Smooth muscle cell (in vitro differentiated cells): Measurements from ENCODE around the gene ACTG1. TPM values are rescaled to one million over a fixed set of nuclear protein-coding genes. Genes with fewer than 3 reads are reported as not detected.
A peak's percentile ranks its signal among the peaks of the same experiment; 100 is the strongest.

Experiments
- DNase-seq: peaks from one replicate; lab custom pipeline; 2025; ENCODE audit not compliant: unreplicated experiment; lab: John Stamatoyannopoulos, UW
- H2AFZ ChIP-seq: fragments of 200-600 bp; sonication (generic); 2 replicates; pipeline ENCODE4 v1.6.0; 2016; ENCODE audit warnings: antibody characterized with exemption, low read depth, mild to moderate bottlenecking
- H3F3A ChIP-seq: fragments of 200-600 bp; sonication (generic); 2 replicates; pipeline ENCODE4 v1.6.0; 2017; ENCODE audit warnings: antibody characterized with exemption, low read depth
- H3K27ac ChIP-seq: fragments of 200-600 bp; sonication (generic); 2 replicates; pipeline ENCODE4 v1.5.1; 2016; ENCODE audit warnings: low read depth, mild to moderate bottlenecking
- H3K27me3 ChIP-seq: fragments of 200-600 bp; sonication (generic); 2 replicates; pipeline ENCODE4 v1.6.1; 2016; ENCODE audit warnings: low read depth, mild to moderate bottlenecking
- H3K36me3 ChIP-seq: fragments of 200-600 bp; sonication (generic); 2 replicates; pipeline ENCODE4 v1.5.1; 2016; ENCODE audit warnings: low read depth
- H3K4me1 ChIP-seq: fragments of 200-600 bp; sonication (generic); 2 replicates; pipeline ENCODE4 v1.5.1; 2016; ENCODE audit warnings: low read depth
- H3K4me2 ChIP-seq: fragments of 200-600 bp; sonication (generic); 2 replicates; pipeline ENCODE4 v1.6.0; 2016; ENCODE audit warnings: mild to moderate bottlenecking
- H3K4me3 ChIP-seq: fragments of 200-600 bp; sonication (generic); 2 replicates; pipeline ENCODE4 v1.5.1; 2016; ENCODE audit warnings: mild to moderate bottlenecking
- H3K79me2 ChIP-seq: fragments of 200-600 bp; sonication (generic); 2 replicates; pipeline ENCODE4 v1.6.0; 2016; ENCODE audit warnings: low read depth, mild to moderate bottlenecking
- H3K9ac ChIP-seq: fragments of 200-600 bp; sonication (generic); 2 replicates; pipeline ENCODE4 v1.6.0; 2016; ENCODE audit warnings: low read depth
- H3K9me3 ChIP-seq: fragments of 200-600 bp; sonication (generic); replicated peaks from 2 replicates; pipeline ENCODE4 v1.5.1; 2016; ENCODE audit warnings: low read depth
- H4K20me1 ChIP-seq: fragments of 200-600 bp; sonication (generic); 2 replicates; pipeline ENCODE4 v1.6.0; 2016; ENCODE audit warnings: low read depth
- CTCF ChIP-seq: fragments of 200-600 bp; sonication (generic); IDR thresholded peaks from 2 replicates; pipeline ENCODE4 v1.5.1; 2017; ENCODE audit warnings: borderline replicate concordance, mild to moderate bottlenecking, antibody characterized with exemption; ENCODE audit not compliant: insufficient read depth, poor library complexity, severe bottlenecking
- WGBS: methylation state at CpG from one replicate; pipeline ENCODE4 v1.1.7; 2016; ENCODE audit warnings: low lambda C conversion rate; 5-methylcytosine and 5-hydroxymethylcytosine counted together
- polyA plus RNA-seq: library from polyadenylated mRNA; unstranded; fragments of >200 nt; fragmentation: Nextera tagmentation; extraction: Ambion mirVana; gene quantifications from 2 replicates; pipeline ENCODE4 v1.2.1, GENCODE V29; 2016
- total RNA-seq: library from RNA; depleted of rRNA; stranded (reverse); fragments of >200 nt; gene quantifications from 2 replicates; pipeline ENCODE4 v1.2.3, GENCODE V29; 2014

Gene ACTG1
- total and polyA plus RNA-seq, 2 experiments from 2014 or later = 5,332 to 6,793 TPM

GRCh38 chr17:81474958-81475357, 37.6 kb downstream of the ACTG1 start:
- WGBS = 91% methylated on average over 16 of the region's 16 CpGs
- no peak overlapping the region for H3K4me2 ChIP-seq
- no peak overlapping the region for H3K9ac ChIP-seq
- DNase-seq = no peak
- H3K27me3 ChIP-seq = no peaks in the 10 kb centered on the region
- H4K20me1 ChIP-seq = no peaks in the 10 kb centered on the region
- no peak overlapping the region for H3K27ac ChIP-seq
- no peaks in the 10 kb centered on the region for H3K9me3 ChIP-seq
- H3F3A ChIP-seq = peaks cover 3% of the 10 kb centered on the region
- no peaks in the 10 kb centered on the region for H3K36me3 ChIP-seq
- H3K4me1 ChIP-seq = peaks cover 11% of the 10 kb centered on the region
- no peak overlapping the region for H2AFZ ChIP-seq
- H3K79me2 ChIP-seq = no peaks in the 10 kb centered on the region
- no peak overlapping the region for H3K4me3 ChIP-seq
- TF ChIP-seq CTCF = no peak

GRCh38 chr17:81473019-81473418, 39.6 kb downstream of the ACTG1 start:
- Histone ChIP-seq H3K79me2 (no peaks in the 10 kb centered on the region), H3F3A (no peaks in the 10 kb centered on the region), H2AFZ (no peak overlapping the region), H3K9me3 (no peaks in the 10 kb centered on the region), H4K20me1 (no peaks in the 10 kb centered on the region), H3K27me3 (no peaks in the 10 kb centered on the region), H3K4me1 (peaks cover 11% of the 10 kb centered on the region), H3K9ac (no peak overlapping the region), H3K4me3 (no peak overlapping the region), H3K36me3 (no peaks in the 10 kb centered on the region), H3K27ac (no peak overlapping the region), H3K4me2 (no peak overlapping the region)
- TF ChIP-seq CTCF = no peak
- DNase-seq = no peak
- WGBS = 97% methylated on average over 7 of the region's 8 CpGs

GRCh38 chr17:81471818-81472456, 40.7 kb downstream of the ACTG1 start:
- Histone ChIP-seq H3K9me3 (no peaks in the 10 kb centered on the region), H2AFZ (no peak overlapping the region), H3K79me2 (no peaks in the 10 kb centered on the region), H3K27me3 (no peaks in the 10 kb centered on the region), H3K27ac (peak overlapping the region; percentile 63), H4K20me1 (no peaks in the 10 kb centered on the region), H3K4me2 (no peak overlapping the region), H3K4me3 (no peak overlapping the region), H3F3A (no peaks in the 10 kb centered on the region), H3K36me3 (no peaks in the 10 kb centered on the region), H3K4me1 (peaks cover 11% of the 10 kb centered on the region), H3K9ac (no peak overlapping the region)
- DNase-seq = no peak
- 95% methylated on average over 28 of the region's 28 CpGs for WGBS
- TF ChIP-seq CTCF = no peak
